Endothelial cell (in vitro differentiated cells): ENCODE results near the gene EED. TPM values are rescaled to one million over a fixed set of nuclear protein-coding genes. Genes with fewer than 3 reads are reported as not detected.

Experiments used
- DNase-seq: peaks from one replicate; pipeline ENCODE4 v3.0.0; 2021; ENCODE audit warnings: low spot score
- H3K27ac Mint-ChIP-seq: one replicate; pipeline ENCODE4 v1.8.0; 2021; ENCODE audit warnings: mixed read lengths, inconsistent platforms; ENCODE audit not compliant: unreplicated experiment
- H3K27me3 Mint-ChIP-seq: one replicate; pipeline ENCODE4 v1.8.0; 2021; ENCODE audit warnings: mild to moderate bottlenecking, moderate library complexity, mixed read lengths, inconsistent platforms; ENCODE audit not compliant: unreplicated experiment
- H3K36me3 Mint-ChIP-seq: one replicate; pipeline ENCODE4 v1.8.0; 2021; ENCODE audit warnings: mild to moderate bottlenecking, low read depth, mixed read lengths, inconsistent platforms; ENCODE audit not compliant: unreplicated experiment
- H3K4me1 Mint-ChIP-seq: one replicate; pipeline ENCODE4 v1.8.0; 2021; ENCODE audit warnings: mild to moderate bottlenecking, mixed read lengths, inconsistent platforms; ENCODE audit not compliant: unreplicated experiment
- H3K4me3 Mint-ChIP-seq: one replicate; pipeline ENCODE4 v1.8.0; 2021; ENCODE audit warnings: mild to moderate bottlenecking, mixed read lengths, inconsistent platforms; ENCODE audit not compliant: unreplicated experiment
- H3K9me3 Mint-ChIP-seq: one replicate; pipeline ENCODE4 v1.8.0; 2021; ENCODE audit warnings: mixed read lengths, inconsistent platforms; ENCODE audit not compliant: unreplicated experiment
- total RNA-seq: library from RNA; stranded (reverse); fragmentation: NEBNext Ultra II Directional; extraction: Animal tissue kit (Norgen Biotek cat#: 25700); gene quantifications from one replicate; pipeline ENCODE4 v1.2.1, GENCODE V29; 2021; ENCODE audit not compliant: unreplicated experiment
- TF ChIP-seq, protein P1 (sequence below): fragments of 200-600 bp; sonication (generic); IDR thresholded peaks from one replicate; pipeline ENCODE4 v1.5.0; 2021; ENCODE audit warnings: antibody characterized with exemption; ENCODE audit not compliant: unreplicated experiment

The EED gene
- total RNA-seq, 1 donor from 2014 or later = 18.5 TPM

DNA sequence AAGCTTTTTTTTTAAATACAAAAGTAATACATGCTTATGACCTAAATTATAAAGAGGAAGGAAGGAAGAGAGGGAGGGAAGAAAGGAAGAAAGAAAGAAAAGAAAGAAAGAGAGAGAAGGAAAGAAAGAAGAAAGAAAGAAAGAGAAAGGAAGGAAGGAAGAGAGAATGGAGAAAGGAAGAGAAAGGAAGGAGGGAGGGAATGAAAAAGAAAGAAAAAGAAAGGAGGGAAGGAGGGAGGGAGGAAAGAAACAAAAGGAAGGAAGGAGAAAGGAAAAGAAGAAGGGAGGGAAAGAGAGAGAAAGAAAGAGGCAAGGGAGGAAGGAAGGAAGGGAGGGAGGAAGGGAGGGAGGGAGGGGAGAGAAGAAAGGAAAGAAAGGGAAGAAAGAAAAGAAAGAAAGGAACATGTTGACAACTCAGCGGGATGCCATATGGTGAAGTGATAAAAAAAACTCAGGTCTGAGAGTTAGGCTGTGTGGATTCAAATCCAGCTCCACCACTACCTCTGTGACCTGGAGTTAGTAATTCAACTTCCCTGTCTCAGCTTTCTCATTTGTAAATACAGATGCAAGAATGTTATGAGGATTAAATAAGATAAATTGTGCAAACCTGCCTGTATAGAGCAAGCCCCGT lies 9.6 kb upstream of the EED start:
- Mint-ChIP-seq H3K4me1 (no peaks in the 10 kb centered on the region), H3K4me3 (no peak overlapping the region), H3K9me3 (no peaks in the 10 kb centered on the region), H3K27me3 (no peaks in the 10 kb centered on the region), H3K36me3 (no peaks in the 10 kb centered on the region), H3K27ac (no peak overlapping the region)
- TF ChIP-seq, protein P1, sequence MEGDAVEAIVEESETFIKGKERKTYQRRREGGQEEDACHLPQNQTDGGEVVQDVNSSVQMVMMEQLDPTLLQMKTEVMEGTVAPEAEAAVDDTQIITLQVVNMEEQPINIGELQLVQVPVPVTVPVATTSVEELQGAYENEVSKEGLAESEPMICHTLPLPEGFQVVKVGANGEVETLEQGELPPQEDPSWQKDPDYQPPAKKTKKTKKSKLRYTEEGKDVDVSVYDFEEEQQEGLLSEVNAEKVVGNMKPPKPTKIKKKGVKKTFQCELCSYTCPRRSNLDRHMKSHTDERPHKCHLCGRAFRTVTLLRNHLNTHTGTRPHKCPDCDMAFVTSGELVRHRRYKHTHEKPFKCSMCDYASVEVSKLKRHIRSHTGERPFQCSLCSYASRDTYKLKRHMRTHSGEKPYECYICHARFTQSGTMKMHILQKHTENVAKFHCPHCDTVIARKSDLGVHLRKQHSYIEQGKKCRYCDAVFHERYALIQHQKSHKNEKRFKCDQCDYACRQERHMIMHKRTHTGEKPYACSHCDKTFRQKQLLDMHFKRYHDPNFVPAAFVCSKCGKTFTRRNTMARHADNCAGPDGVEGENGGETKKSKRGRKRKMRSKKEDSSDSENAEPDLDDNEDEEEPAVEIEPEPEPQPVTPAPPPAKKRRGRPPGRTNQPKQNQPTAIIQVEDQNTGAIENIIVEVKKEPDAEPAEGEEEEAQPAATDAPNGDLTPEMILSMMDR = no peak
- DNase-seq = no peak

DNA sequence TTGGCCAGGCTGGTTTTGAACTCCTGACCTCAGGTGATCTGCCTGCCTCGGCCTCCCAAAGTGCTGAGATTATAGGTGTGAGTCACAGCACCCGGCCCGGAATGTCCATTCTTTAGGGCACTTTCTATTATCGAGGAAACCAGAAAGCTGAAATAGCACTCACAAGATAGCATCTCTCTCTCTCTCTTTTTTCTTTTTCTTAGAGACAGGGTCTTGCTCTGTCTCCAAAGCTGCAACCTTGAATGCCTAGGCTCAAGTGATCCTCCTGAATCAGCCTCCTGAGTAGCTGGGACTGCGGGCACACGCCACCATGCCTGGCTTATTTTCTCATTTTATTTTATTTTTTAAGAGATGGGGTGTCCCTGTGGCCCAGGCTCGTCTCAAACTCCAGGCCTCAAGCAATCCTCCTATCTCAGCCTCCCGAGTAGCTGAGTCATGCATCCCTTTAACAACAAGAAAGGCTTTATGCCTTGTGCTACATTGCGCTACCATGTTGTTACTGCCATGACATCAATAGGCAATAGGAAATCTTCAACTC lies 7.2 kb upstream of the EED start:
- Mint-ChIP-seq H3K4me3 (no peak overlapping the region), H3K9me3 (no peaks in the 10 kb centered on the region), H3K36me3 (no peaks in the 10 kb centered on the region), H3K4me1 (no peaks in the 10 kb centered on the region), H3K27ac (no peak overlapping the region), H3K27me3 (no peaks in the 10 kb centered on the region)
- TF ChIP-seq, protein P1 = no peak
- DNase-seq = no peak

DNA sequence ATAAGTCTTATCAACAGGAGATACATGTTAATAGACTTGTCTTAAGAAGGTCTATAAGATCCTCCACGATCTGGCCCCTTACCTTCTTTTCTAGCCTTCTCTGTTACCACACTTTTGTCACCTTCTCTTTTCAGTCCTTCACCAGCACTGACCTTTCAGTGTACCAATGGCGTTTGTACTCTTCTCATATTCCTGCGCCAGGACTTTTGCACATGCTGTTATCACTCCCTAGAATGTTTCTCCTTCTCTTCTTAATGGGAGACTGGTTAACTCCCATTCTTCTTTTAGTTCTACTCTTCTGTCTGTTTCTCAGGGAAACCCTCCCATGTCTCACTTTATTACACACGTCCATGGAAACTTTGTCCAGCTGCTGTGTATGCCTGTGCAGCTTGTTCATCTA lies 4.4 kb upstream of the EED start:
- DNase-seq = no peak
- TF ChIP-seq, protein P1 = no peak
- no peaks in the 10 kb centered on the region for H3K27me3 Mint-ChIP-seq
- no peaks in the 10 kb centered on the region for H3K36me3 Mint-ChIP-seq
- no peak overlapping the region for H3K27ac Mint-ChIP-seq
- no peaks in the 10 kb centered on the region for H3K9me3 Mint-ChIP-seq
- no peak overlapping the region for H3K4me3 Mint-ChIP-seq
- H3K4me1 Mint-ChIP-seq = no peaks in the 10 kb centered on the region

DNA sequence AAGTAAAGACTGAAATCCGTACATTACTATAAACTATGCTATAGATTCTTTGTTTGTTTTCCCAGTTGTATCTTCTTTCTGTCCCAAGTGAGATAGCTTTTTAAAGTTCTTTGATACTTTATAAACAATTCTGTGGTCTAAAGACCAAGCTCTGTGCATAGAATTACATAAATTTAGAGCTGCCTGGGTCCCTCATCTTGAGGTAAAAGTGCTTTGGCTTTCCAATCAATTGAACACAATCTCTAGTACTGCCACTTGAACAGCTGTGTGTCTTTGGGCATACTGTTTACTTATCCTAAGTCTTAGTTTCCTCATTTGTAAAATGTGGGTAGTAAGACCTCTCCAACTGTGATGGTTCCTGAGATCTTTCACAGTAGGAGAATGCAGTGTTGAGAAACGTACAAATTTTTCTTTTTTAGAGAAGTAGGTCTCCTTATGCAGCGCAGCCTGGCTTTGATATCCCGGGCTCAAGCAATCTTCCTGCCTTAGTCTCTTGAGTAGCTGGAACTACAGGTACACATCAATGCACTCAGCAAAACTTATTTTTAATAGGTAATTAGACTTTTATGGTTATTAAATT lies 2.5 kb upstream of the EED start:
- H3K9me3 Mint-ChIP-seq = no peaks in the 10 kb centered on the region
- no peaks in the 10 kb centered on the region for H3K36me3 Mint-ChIP-seq
- H3K27me3 Mint-ChIP-seq = no peaks in the 10 kb centered on the region
- no peak overlapping the region for H3K27ac Mint-ChIP-seq
- H3K4me3 Mint-ChIP-seq = no peak overlapping the region
- DNase-seq = no peak
- no peaks in the 10 kb centered on the region for H3K4me1 Mint-ChIP-seq
- TF ChIP-seq, protein P1 = no peak

DNA sequence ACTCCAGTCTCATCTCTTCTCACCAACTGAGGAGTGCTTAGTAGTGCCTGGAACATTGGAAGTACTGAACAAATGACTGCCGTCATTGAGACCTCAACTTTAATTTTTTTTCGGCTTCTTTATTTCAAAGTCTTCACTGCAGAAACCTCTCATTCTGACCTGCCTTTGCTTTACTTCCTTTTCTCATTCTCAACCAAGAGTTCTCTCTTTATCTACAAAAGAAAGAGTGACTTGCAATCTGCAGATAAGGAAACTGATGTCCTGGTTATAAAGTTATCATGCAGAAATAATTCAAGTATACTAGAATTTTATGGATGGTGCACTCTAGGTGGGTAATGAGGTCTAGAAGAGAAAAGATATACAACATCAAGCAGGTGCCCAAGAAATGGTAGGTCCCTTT lies 1.2 kb upstream of the EED start:
- no peaks in the 10 kb centered on the region for H3K36me3 Mint-ChIP-seq
- H3K4me3 Mint-ChIP-seq = no peak overlapping the region
- TF ChIP-seq, protein P1 = no peak
- H3K4me1 Mint-ChIP-seq = peaks cover 6% of the 10 kb centered on the region
- H3K27ac Mint-ChIP-seq = no peak overlapping the region
- no peaks in the 10 kb centered on the region for H3K27me3 Mint-ChIP-seq
- no peaks in the 10 kb centered on the region for H3K9me3 Mint-ChIP-seq
- DNase-seq = no peak
